Astrocyte (in vitro differentiated cells and primary cell): ENCODE data around the gene IGF1R. TPM values are rescaled to one million over a fixed set of nuclear protein-coding genes. Genes with fewer than 3 reads are reported as not detected.

Experiments used
- DNase-seq: peaks from one replicate; pipeline ENCODE4 v3.0.0-alpha.2; 2010; ENCODE audit warnings: low read depth
- FAIRE-seq: peaks from 2 replicates; lab custom pipeline; 2011; peaks lifted over from hg19 to GRCh38; lab: Jason Lieb, UNC
- H2AFZ ChIP-seq: 2 replicates; pipeline ENCODE4 v1.6.0; 2012; ENCODE audit warnings: low read depth, low read length, inconsistent platforms
- H3K27ac ChIP-seq: 2 replicates; pipeline ENCODE4 v1.5.1; 2011; ENCODE audit warnings: low read depth, low read length, inconsistent platforms
- H3K27me3 ChIP-seq: 2 replicates; pipeline ENCODE4 v1.6.0; 2011; ENCODE audit warnings: low read length, inconsistent platforms; ENCODE audit not compliant: insufficient read depth
- H3K36me3 ChIP-seq: 2 replicates; pipeline ENCODE4 v1.5.1; 2011; ENCODE audit warnings: low read length, inconsistent platforms; ENCODE audit not compliant: insufficient read depth
- H3K4me1 ChIP-seq: 2 replicates; pipeline ENCODE4 v1.5.1; 2011; ENCODE audit warnings: low read length, inconsistent platforms; ENCODE audit not compliant: insufficient read depth
- H3K4me2 ChIP-seq: 2 replicates; pipeline ENCODE4 v1.6.0; 2012; ENCODE audit warnings: low read length, inconsistent platforms
- H3K4me3 ChIP-seq: 2 replicates; pipeline ENCODE4 v1.5.1; 2011; ENCODE audit warnings: low read depth, mild to moderate bottlenecking, low read length, inconsistent platforms; ENCODE audit not compliant: insufficient read depth
- H3K79me2 ChIP-seq: 2 replicates; pipeline ENCODE4 v1.6.0; 2012; ENCODE audit warnings: mild to moderate bottlenecking, low read length, inconsistent platforms; ENCODE audit not compliant: insufficient read depth
- H3K9ac ChIP-seq: 2 replicates; pipeline ENCODE4 v1.6.0; 2012; ENCODE audit warnings: mild to moderate bottlenecking, low read length, inconsistent platforms
- H3K9me3 ChIP-seq: 2 replicates; pipeline ENCODE4 v1.5.1; 2012; ENCODE audit warnings: low read depth, mild to moderate bottlenecking, low read length, inconsistent platforms; ENCODE audit not compliant: insufficient read depth
- H4K20me1 ChIP-seq: 2 replicates; pipeline ENCODE4 v1.6.0; 2012; ENCODE audit warnings: low read length, inconsistent platforms; ENCODE audit not compliant: insufficient read depth
- H3K27ac Mint-ChIP-seq: one replicate; pipeline ENCODE4 v1.8.0; 2021; ENCODE audit warnings: mild to moderate bottlenecking, mixed read lengths; ENCODE audit not compliant: unreplicated experiment
- H3K27me3 Mint-ChIP-seq: one replicate; pipeline ENCODE4 v1.8.0; 2021; ENCODE audit warnings: low read depth, mixed read lengths; ENCODE audit not compliant: unreplicated experiment
- H3K36me3 Mint-ChIP-seq: one replicate; pipeline ENCODE4 v1.8.0; 2021; ENCODE audit warnings: low read depth, mixed read lengths; ENCODE audit not compliant: unreplicated experiment
- H3K4me1 Mint-ChIP-seq: one replicate; pipeline ENCODE4 v1.8.0; 2021; ENCODE audit warnings: low read depth, mixed read lengths; ENCODE audit not compliant: unreplicated experiment
- H3K4me3 Mint-ChIP-seq: one replicate; pipeline ENCODE4 v1.8.0; 2021; ENCODE audit warnings: mild to moderate bottlenecking, moderate library complexity, mixed read lengths; ENCODE audit not compliant: unreplicated experiment
- H3K9me3 Mint-ChIP-seq: one replicate; pipeline ENCODE4 v1.8.0; 2021; ENCODE audit warnings: mild to moderate bottlenecking, mixed read lengths; ENCODE audit not compliant: unreplicated experiment
- CTCF ChIP-seq: IDR thresholded peaks from 2 replicates; pipeline ENCODE4 v1.5.1; 2011; ENCODE audit warnings: low read depth, mild to moderate bottlenecking, inconsistent platforms, low read length, moderate library complexity; ENCODE audit not compliant: insufficient read depth
- EZH2 ChIP-seq: IDR thresholded peaks from 2 replicates; pipeline ENCODE4 v1.6.1; 2012; ENCODE audit warnings: mild to moderate bottlenecking, low read length, inconsistent platforms; ENCODE audit not compliant: insufficient read depth
- microRNA-seq: library from miRNA; unstranded; fragments of <30 nt; microRNA quantifications from one replicate; pipeline ENCODE4 v1.2.0, GENCODE V29; 2020
- total RNA-seq: library from RNA; stranded (reverse); gene quantifications from 2 replicates; pipeline ENCODE4 v1.2.1, GENCODE V29; 2021

Gene IGF1R
- total RNA-seq, 1 donor from 2014 or later: 270 TPM

- Mint-ChIP-seq H3K4me3 (no peak overlapping the region), H3K36me3 (peaks cover 3% of the 10 kb centered on the region), H3K27me3 (peaks cover 6% of the 10 kb centered on the region), H3K9me3 (no peaks in the 10 kb centered on the region), H3K4me1 (peaks cover 10% of the 10 kb centered on the region), H3K27ac (no peak overlapping the region)
- Histone ChIP-seq H3K79me2 (no peaks in the 10 kb centered on the region), H3K27ac (no peak overlapping the region), H3K27me3 (peaks cover 6% of the 10 kb centered on the region), H3K4me3 (no peak overlapping the region), H3K9me3 (no peaks in the 10 kb centered on the region), H2AFZ (no peak overlapping the region), H3K9ac (no peak overlapping the region), H3K36me3 (no peaks in the 10 kb centered on the region), H3K4me2 (no peak overlapping the region), H4K20me1 (no peaks in the 10 kb centered on the region), H3K4me1 (peaks cover 6% of the 10 kb centered on the region)
- TF ChIP-seq CTCF: no peak
- TF ChIP-seq EZH2: no peak
- peak; percentile 20 for DNase-seq
- no peak for FAIRE-seq
Measured at GRCh38 chr15:99010768-99011167, 362.4 kb downstream of the IGF1R start.

Small RNA genes within 50 kb of the gene (microRNA-seq; reads per million reads assigned to microRNA genes)
- gene MIR4714: 1.4 reads per million
